PC-9 (cell line): ENCODE results near the gene LIMD2. TPM values are rescaled to one million over a fixed set of nuclear protein-coding genes. Genes with fewer than 3 reads are reported as not detected.

Experiments used
- BruUV-seq: library from RNA; stranded (reverse); fragments of 400-500 nt; replicated peaks from 2 replicates; lab custom pipeline; 2021; lab: Mats Ljungman, UMichigan
- CTCF ChIA-PET: fragments of 300-600 bp; sonication (Branson Sonifier 250); formaldehyde crosslinking; loops from one replicate; lab custom pipeline; 2022; ENCODE audit warnings: antibody characterized with exemption; lab: Charles Lee
- POLR2A ChIA-PET: fragments of 300-600 bp; sonication (Branson Sonifier 250); formaldehyde crosslinking; loops from one replicate; lab custom pipeline; 2022; ENCODE audit warnings: antibody characterized with exemption; ENCODE audit not compliant: unreplicated experiment; lab: Charles Lee
- DNase-seq, 2 experiments: peaks; one replicate each; pipeline versions ENCODE4 v3.0.0 to v3.0.0-alpha.2; 2015 to 2022; ENCODE audit warnings: mixed read lengths in 1 of 2
- H2AFZ ChIP-seq: fragments of 200-600 bp; sonication (generic); 2 replicates; pipeline ENCODE4 v1.8.1; 2017; ENCODE audit warnings: antibody characterized with exemption
- H3F3A ChIP-seq: fragments of 200-600 bp; sonication (generic); 2 replicates; pipeline ENCODE4 v1.8.1; 2017; ENCODE audit warnings: antibody characterized with exemption, mild to moderate bottlenecking, low read depth; ENCODE audit not compliant: insufficient read depth
- H3K27ac ChIP-seq: fragments of 200-600 bp; sonication (generic); 2 replicates; pipeline ENCODE4 v1.6.1; 2016; ENCODE audit warnings: mixed run types
- H3K27me3 ChIP-seq: fragments of 200-600 bp; sonication (generic); 2 replicates; pipeline ENCODE4 v1.6.1; 2016; ENCODE audit warnings: low read depth, mixed run types; ENCODE audit not compliant: insufficient read depth
- H3K36me3 ChIP-seq: fragments of 200-600 bp; sonication (generic); 2 replicates; pipeline ENCODE4 v1.6.1; 2016; ENCODE audit warnings: low read depth, mixed run types
- H3K4me1 ChIP-seq: fragments of 200-600 bp; sonication (generic); replicated peaks from 2 replicates; pipeline ENCODE4 v1.6.1; 2016; ENCODE audit warnings: mixed run types; ENCODE audit not compliant: insufficient read depth
- H3K4me2 ChIP-seq: fragments of 200-600 bp; sonication (generic); 2 replicates; pipeline ENCODE4 v1.6.1; 2017; ENCODE audit warnings: mixed run types
- H3K4me3 ChIP-seq: fragments of 200-600 bp; sonication (generic); 2 replicates; pipeline ENCODE4 v1.6.1; 2016; ENCODE audit warnings: mixed run types
- H3K79me2 ChIP-seq: fragments of 200-600 bp; sonication (generic); 2 replicates; pipeline ENCODE4 v1.6.1; 2017; ENCODE audit warnings: low read depth, mixed run types
- H3K9me2 ChIP-seq: fragments of 200-600 bp; sonication (generic); 2 replicates; pipeline ENCODE4 v1.8.1; 2017; ENCODE audit warnings: mild to moderate bottlenecking; ENCODE audit not compliant: insufficient read depth
- H3K9me3 ChIP-seq: fragments of 200-600 bp; sonication (generic); 2 replicates; pipeline ENCODE4 v1.8.1; 2016; ENCODE audit warnings: low read depth; ENCODE audit not compliant: insufficient read depth
- H4K20me1 ChIP-seq: fragments of 200-600 bp; sonication (generic); 2 replicates; pipeline ENCODE4 v1.8.1; 2017; ENCODE audit not compliant: insufficient read depth
- EZH2 ChIP-seq: fragments of 200-600 bp; sonication (generic); IDR thresholded peaks from 2 replicates; pipeline ENCODE4 v1.8.0; 2017; ENCODE audit warnings: antibody characterized with exemption, low read depth
- intact Hi-C: fragments of 100-400 bp; cut with micrococcal nuclease; formaldehyde crosslinking; loops from one replicate; pipeline ENCODE4 v1.10.0; 2022; ENCODE audit not compliant: unreplicated experiment
- total RNA-seq: library from RNA; stranded (reverse); gene quantifications from 2 replicates; pipeline ENCODE4 v1.2.3, GENCODE V29; 2021
- TF ChIP-seq, protein P1 (sequence below): fragments of 200-600 bp; sonication (generic); conservative IDR thresholded peaks from 2 replicates; pipeline ENCODE4 v1.6.1; 2017; ENCODE audit warnings: mixed run types, antibody characterized with exemption, mild to moderate bottlenecking, moderate library complexity

The LIMD2 gene
- total RNA-seq, 1 experiment from 2014 or later: 1.6 TPM

- peak overlapping the region; percentile 63 for H3K4me2 ChIP-seq
- CTCF ChIA-PET: interaction anchor here (0.6 kb wide), 2 partner anchors 23 to 352 kb away, joined by 3 to 4 read pairs; no protein-coding TSS in a partner anchor
- no peaks in the 10 kb centered on the region for H3K27me3 ChIP-seq
- no peaks in the 10 kb centered on the region for H3K9me2 ChIP-seq
- H3K27ac ChIP-seq: no peak overlapping the region
- peaks cover 16% of the 10 kb centered on the region; the same call in 1 of the 2 replicates for H3F3A ChIP-seq
- H2AFZ ChIP-seq: no peak overlapping the region
- intact Hi-C loops: loop anchor here (5.0 kb wide), 1 partner anchor 54 kb away; the partner anchor contains the start of gene MAP3K3
- TF ChIP-seq EZH2: no peak
- TF ChIP-seq, protein P1, sequence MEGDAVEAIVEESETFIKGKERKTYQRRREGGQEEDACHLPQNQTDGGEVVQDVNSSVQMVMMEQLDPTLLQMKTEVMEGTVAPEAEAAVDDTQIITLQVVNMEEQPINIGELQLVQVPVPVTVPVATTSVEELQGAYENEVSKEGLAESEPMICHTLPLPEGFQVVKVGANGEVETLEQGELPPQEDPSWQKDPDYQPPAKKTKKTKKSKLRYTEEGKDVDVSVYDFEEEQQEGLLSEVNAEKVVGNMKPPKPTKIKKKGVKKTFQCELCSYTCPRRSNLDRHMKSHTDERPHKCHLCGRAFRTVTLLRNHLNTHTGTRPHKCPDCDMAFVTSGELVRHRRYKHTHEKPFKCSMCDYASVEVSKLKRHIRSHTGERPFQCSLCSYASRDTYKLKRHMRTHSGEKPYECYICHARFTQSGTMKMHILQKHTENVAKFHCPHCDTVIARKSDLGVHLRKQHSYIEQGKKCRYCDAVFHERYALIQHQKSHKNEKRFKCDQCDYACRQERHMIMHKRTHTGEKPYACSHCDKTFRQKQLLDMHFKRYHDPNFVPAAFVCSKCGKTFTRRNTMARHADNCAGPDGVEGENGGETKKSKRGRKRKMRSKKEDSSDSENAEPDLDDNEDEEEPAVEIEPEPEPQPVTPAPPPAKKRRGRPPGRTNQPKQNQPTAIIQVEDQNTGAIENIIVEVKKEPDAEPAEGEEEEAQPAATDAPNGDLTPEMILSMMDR: no peak
- H4K20me1 ChIP-seq: no peaks in the 10 kb centered on the region
- POLR2A ChIA-PET: interaction anchor here (0.5 to 0.6 kb wide), 3 partner anchors 52 to 705 kb away, joined by 3 read pairs; no protein-coding TSS in a partner anchor
- peak overlapping the region; percentile 10; the same call in 1 of the 2 replicates for H3K4me3 ChIP-seq
- DNase-seq: peak; percentile 80 to 85
- H3K36me3 ChIP-seq: no peaks in the 10 kb centered on the region
- H3K79me2 ChIP-seq: no peaks in the 10 kb centered on the region
- no TSS peak for BruUV-seq
- no peaks in the 10 kb centered on the region for H3K9me3 ChIP-seq
- H3K4me1 ChIP-seq: peaks cover 19% of the 10 kb centered on the region
These were observed 24.0 kb downstream of the LIMD2 start for GRCh38 chr17:63675607-63676546.

DNA sequence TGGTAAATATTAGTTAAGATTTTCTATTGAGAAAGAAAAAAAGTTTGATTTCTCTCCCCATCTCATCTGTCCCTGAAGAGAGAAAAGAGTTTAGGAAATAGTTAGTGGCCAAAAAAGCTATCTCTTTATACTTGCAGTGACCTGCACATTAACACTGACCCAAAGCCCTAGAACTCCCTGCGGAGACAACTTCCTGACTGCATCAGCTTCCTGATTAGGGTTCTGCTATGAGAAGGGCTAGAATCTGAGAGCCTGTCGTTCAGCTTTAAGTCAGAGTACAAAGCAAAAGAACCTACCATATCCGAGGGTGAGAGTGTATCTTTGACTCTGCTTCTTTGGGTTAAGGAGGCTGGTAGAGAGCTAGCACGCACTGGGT lies 24.7 kb downstream of the LIMD2 start:
- POLR2A ChIA-PET: interaction anchor here (0.5 to 0.6 kb wide), 2 partner anchors 53 to 82 kb away, joined by 3 read pairs; no protein-coding TSS in a partner anchor
- Histone ChIP-seq H3K79me2 (no peaks in the 10 kb centered on the region), H3K4me2 (peak overlapping the region; percentile 63), H3K36me3 (no peaks in the 10 kb centered on the region), H3F3A (peaks cover 16% of the 10 kb centered on the region; the same call in 1 of the 2 replicates), H3K9me3 (no peaks in the 10 kb centered on the region), H3K4me1 (peaks cover 19% of the 10 kb centered on the region), H3K27ac (no peak overlapping the region), H3K27me3 (no peaks in the 10 kb centered on the region), H2AFZ (no peak overlapping the region), H4K20me1 (no peaks in the 10 kb centered on the region), H3K9me2 (no peaks in the 10 kb centered on the region), H3K4me3 (no peak overlapping the region)
- intact Hi-C loops: loop anchor here (5.0 kb wide), 1 partner anchor 53 kb away; the partner anchor contains the start of gene MAP3K3
- CTCF ChIA-PET: no interaction called here
- peak in 1 of 2 experiments; percentile 32 for DNase-seq
- no TSS peak for BruUV-seq
- TF ChIP-seq EZH2: no peak
- TF ChIP-seq, protein P1: no peak

GRCh38 chr17:63672856-63673255 lies 27.1 kb downstream of the LIMD2 start:
- BruUV-seq: no TSS peak
- H3F3A ChIP-seq: peaks cover 16% of the 10 kb centered on the region; the same call in 1 of the 2 replicates
- no peaks in the 10 kb centered on the region for H3K36me3 ChIP-seq
- no peaks in the 10 kb centered on the region for H3K27me3 ChIP-seq
- no peaks in the 10 kb centered on the region for H4K20me1 ChIP-seq
- ChIA-PET CTCF (no interaction called here), POLR2A (no interaction called here)
- no peaks in the 10 kb centered on the region for H3K9me3 ChIP-seq
- no peak overlapping the region for H2AFZ ChIP-seq
- TF ChIP-seq, protein P1: no peak
- TF ChIP-seq EZH2: no peak
- H3K4me2 ChIP-seq: no peak overlapping the region
- no peaks in the 10 kb centered on the region for H3K79me2 ChIP-seq
- intact Hi-C loops: no loop called here
- no peaks in the 10 kb centered on the region for H3K9me2 ChIP-seq
- peaks cover 19% of the 10 kb centered on the region for H3K4me1 ChIP-seq
- H3K4me3 ChIP-seq: no peak overlapping the region
- H3K27ac ChIP-seq: no peak overlapping the region
- no peak for DNase-seq
